Fibroblast of lung (primary cell): ENCODE results near the gene SCUBE1.

Experiments
- EZH2 ChIP-seq: IDR thresholded peaks from 2 replicates; pipeline ENCODE4 v1.5.1; 2012; ENCODE audit warnings: low read length, control low read depth, mild to moderate bottlenecking; ENCODE audit errors: missing control alignments
- TF ChIP-seq, protein P1 (sequence below), 2 donors: IDR thresholded peaks in 1 of 2; conservative IDR thresholded peaks in 1 of 2; 1 replicate in 1 of 2; 2 replicates in 1 of 2; pipeline ENCODE4 v1.5.1; 2011 to 2012; ENCODE audit warnings: low read length in 2 of 2, control low read depth in 1 of 2, inconsistent platforms in 1 of 2, low read depth in 1 of 2, mild to moderate bottlenecking in 1 of 2

DNA sequence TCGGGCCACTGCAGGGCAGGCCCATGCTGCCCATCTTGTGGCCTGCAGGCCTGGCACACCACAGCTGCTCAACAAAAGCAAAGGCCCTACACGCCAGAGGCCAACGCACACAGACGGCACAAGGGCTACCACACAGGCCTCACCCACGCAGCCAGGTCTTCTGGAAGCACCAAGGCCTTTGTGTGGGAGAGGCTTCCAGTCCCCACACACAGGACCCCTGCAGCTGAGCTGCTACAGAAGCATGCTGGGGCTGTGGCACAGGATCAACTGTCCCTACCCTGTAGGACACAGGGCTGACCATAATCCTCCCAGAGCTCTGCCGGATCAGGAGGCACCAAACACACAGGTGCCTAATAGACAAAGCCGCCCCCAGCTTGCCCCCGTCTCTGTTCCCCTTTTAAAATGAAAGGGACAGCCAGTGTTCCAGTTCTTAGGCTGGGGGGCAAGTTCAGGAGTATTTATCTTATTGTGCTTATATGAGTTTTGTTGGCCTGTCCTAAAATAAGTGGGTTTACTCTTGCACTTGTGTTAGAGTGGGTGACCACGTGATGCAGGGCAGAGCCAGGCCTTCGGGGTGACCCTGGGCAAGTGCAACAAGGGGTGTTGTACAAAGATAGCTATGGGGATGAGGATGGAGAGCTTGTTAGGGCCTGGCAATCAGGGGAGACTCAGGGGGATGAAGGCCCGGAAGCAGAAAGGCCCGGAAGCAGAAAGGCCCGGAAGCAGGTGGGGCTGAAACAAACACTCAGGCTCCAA is 161.7 kb downstream of the SCUBE1 start:
- TF ChIP-seq, protein P1, sequence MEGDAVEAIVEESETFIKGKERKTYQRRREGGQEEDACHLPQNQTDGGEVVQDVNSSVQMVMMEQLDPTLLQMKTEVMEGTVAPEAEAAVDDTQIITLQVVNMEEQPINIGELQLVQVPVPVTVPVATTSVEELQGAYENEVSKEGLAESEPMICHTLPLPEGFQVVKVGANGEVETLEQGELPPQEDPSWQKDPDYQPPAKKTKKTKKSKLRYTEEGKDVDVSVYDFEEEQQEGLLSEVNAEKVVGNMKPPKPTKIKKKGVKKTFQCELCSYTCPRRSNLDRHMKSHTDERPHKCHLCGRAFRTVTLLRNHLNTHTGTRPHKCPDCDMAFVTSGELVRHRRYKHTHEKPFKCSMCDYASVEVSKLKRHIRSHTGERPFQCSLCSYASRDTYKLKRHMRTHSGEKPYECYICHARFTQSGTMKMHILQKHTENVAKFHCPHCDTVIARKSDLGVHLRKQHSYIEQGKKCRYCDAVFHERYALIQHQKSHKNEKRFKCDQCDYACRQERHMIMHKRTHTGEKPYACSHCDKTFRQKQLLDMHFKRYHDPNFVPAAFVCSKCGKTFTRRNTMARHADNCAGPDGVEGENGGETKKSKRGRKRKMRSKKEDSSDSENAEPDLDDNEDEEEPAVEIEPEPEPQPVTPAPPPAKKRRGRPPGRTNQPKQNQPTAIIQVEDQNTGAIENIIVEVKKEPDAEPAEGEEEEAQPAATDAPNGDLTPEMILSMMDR (conservative IDR thresholded peaks at IDR 0.05 in 1 of 2, IDR thresholded peaks at IDR 0.05 in 1 of 2; ENCODE audit: low read depth in 1 of 2, low read length in 2 of 2) = no peak
- TF ChIP-seq EZH2 = no peak
